Dermis blood vessel endothelial cell (primary cell): Measurements from ENCODE around the gene OR6C68. TPM values are rescaled to one million over a fixed set of nuclear protein-coding genes. Genes with fewer than 3 reads are reported as not detected.
"Not testable (repeated sequence)": the region's sequence is repeated elsewhere in the genome, so short reads cannot be mapped to it uniquely, and the experiment has no call there.

Experiments
- DNase-seq: peaks from one replicate; pipeline ENCODE4 v3.0.0; 2010
- total RNA-seq: library from RNA; depleted of rRNA; stranded (reverse); fragments of >200 nt; gene quantifications from 2 replicates; pipeline ENCODE4 v1.2.3, GENCODE V29; 2014

OR6C68 gene
- not detected in 2 replicates for total RNA-seq

GRCh38 chr12:55492078-55492477 is at the start of gene OR6C68:
Gene OR6C68 (plus strand): TSS chr12:55492378. CDS start chr12:55492378, 0 bp downstream.
- DNase-seq, result no peak

- no peak for DNase-seq
Measured at GRCh38 chr12:55443776-55444175, 48.4 kb upstream of the OR6C68 start, which contains the start of gene OR6C2. Gene OR6C2 (plus strand): TSS chr12:55444076. CDS start chr12:55452214, 8,138 bp downstream.

GRCh38 chr12:55445357-55445756 is 46.8 kb upstream of the OR6C68 start:
- DNase-seq, result no peak

GRCh38 chr12:55446326-55446725 is 45.9 kb upstream of the OR6C68 start:
- DNase-seq, result no peak

- DNase-seq, result no peak
Measured at GRCh38 chr12:55448825-55449224, 43.4 kb upstream of the OR6C68 start.

GRCh38 chr12:55464926-55465325 is 27.3 kb upstream of the OR6C68 start:
- not testable (repeated sequence) for DNase-seq

- DNase-seq, result no peak
Measured at GRCh38 chr12:55467836-55468235, 24.3 kb upstream of the OR6C68 start.

GRCh38 chr12:55469291-55469690 is 22.9 kb upstream of the OR6C68 start:
- no peak for DNase-seq

- DNase-seq, result no peak
Measured at GRCh38 chr12:55470088-55470829, 21.9 kb upstream of the OR6C68 start, which contains the start of gene OR6C70. Gene OR6C70 (minus strand): TSS chr12:55470138. CDS start chr12:55470138, 0 bp downstream.

GRCh38 chr12:55472264-55472663 is 19.9 kb upstream of the OR6C68 start:
- DNase-seq, result no peak

- DNase-seq, result not testable (repeated sequence)
Measured at GRCh38 chr12:55479136-55479535, 13.0 kb upstream of the OR6C68 start.

GRCh38 chr12:55484284-55484683 is 7.9 kb upstream of the OR6C68 start:
- DNase-seq, result not testable (repeated sequence)

GRCh38 chr12:55495490-55495889 is 3.3 kb downstream of the OR6C68 start:
- DNase-seq, result no peak

- DNase-seq, result no peak
Measured at GRCh38 chr12:55499231-55499630, 7.1 kb downstream of the OR6C68 start.

- DNase-seq, result no peak
Measured at GRCh38 chr12:55499810-55500252, 7.7 kb downstream of the OR6C68 start.

- no peak for DNase-seq
Measured at GRCh38 chr12:55501601-55502000, 9.4 kb downstream of the OR6C68 start.

- DNase-seq, result no peak
Measured at GRCh38 chr12:55515696-55516095, 23.5 kb downstream of the OR6C68 start.

GRCh38 chr12:55516391-55516790 is 24.2 kb downstream of the OR6C68 start:
- no peak for DNase-seq

Other genes with a start within 250 kb of the OR6C68 start
- not detected in 2 replicates for gene OR6C74, start 247.8 kb upstream of the OR6C68 start, total RNA-seq
- not detected in 2 replicates for gene OR6C6, start 195.8 kb upstream of the OR6C68 start, total RNA-seq
- gene OR6C1, start 178.0 kb upstream of the OR6C68 start, total RNA-seq, result not detected in 2 replicates
- gene OR6C3, start 161.6 kb upstream of the OR6C68 start, total RNA-seq, result not detected in 2 replicates
- gene OR6C75, start 129.4 kb upstream of the OR6C68 start, total RNA-seq, result not detected in 2 replicates
- not detected in 2 replicates for gene OR6C65, start 91.8 kb upstream of the OR6C68 start, total RNA-seq
- gene OR6C76, start 66.1 kb upstream of the OR6C68 start, total RNA-seq, result not detected in 2 replicates
- not detected in 2 replicates for gene OR6C2, start 48.3 kb upstream of the OR6C68 start, total RNA-seq
- gene OR6C70, start 22.2 kb upstream of the OR6C68 start, total RNA-seq, result not detected in 2 replicates
- gene OR6C4, start 57.2 kb downstream of the OR6C68 start, total RNA-seq, result not detected in 2 replicates
- not detected in 2 replicates for gene OR2AP1, start 80.1 kb downstream of the OR6C68 start, total RNA-seq
- not detected in 2 replicates for gene OR10P1, start 144.5 kb downstream of the OR6C68 start, total RNA-seq
- 0.42 and 0.68 TPM in 2 replicates for gene ITGA7, start 215.5 kb downstream of the OR6C68 start, total RNA-seq
- gene BLOC1S1, start 223.7 kb downstream of the OR6C68 start, total RNA-seq, result 55.8 and 61.2 TPM in 2 replicates
- gene RDH5, start 228.0 kb downstream of the OR6C68 start, total RNA-seq, result 0.74 and 2.2 TPM in 2 replicates
- gene CD63, start 236.6 kb downstream of the OR6C68 start, total RNA-seq, result 752 and 1,427 TPM in 2 replicates